Body of pancreas (tissue), 4 donors: ENCODE measurements around the gene RAD51B. TPM values are rescaled to one million over a fixed set of nuclear protein-coding genes. Genes with fewer than 3 reads are reported as not detected.

Experiments used
- ATAC-seq: fragments of 150-250 bp; one replicate; pipeline ENCODE4 v1.9.1; 2016
- DNase-seq, 4 donors: peaks; one replicate each; pipeline ENCODE4 v3.0.0-alpha.2; 2019
- H3K27ac ChIP-seq, 4 donors: fragments of 200-600 bp; sonication (generic); 1 replicate in 3 of 4; 2 replicates in 1 of 4; pipeline versions ENCODE4 v1.5.1 to v1.6.1; 2016 to 2019; ENCODE audit warnings: mild to moderate bottlenecking in 1 of 4, mixed read lengths in 1 of 4, moderate library complexity in 1 of 4
- H3K27me3 ChIP-seq, 2 donors: fragments of 200-600 bp; sonication (generic); one replicate each; pipeline ENCODE4 v1.6.0; 2016; ENCODE audit warnings: mild to moderate bottlenecking in 1 of 2
- H3K36me3 ChIP-seq, 2 donors: fragments of 200-600 bp; sonication (generic); replicated peaks in 1 of 2; 2 replicates each; pipeline ENCODE4 v1.5.1; 2016; ENCODE audit warnings: low read depth in 2 of 2; ENCODE audit not compliant: insufficient read depth in 1 of 2
- H3K4me1 ChIP-seq: fragments of 200-600 bp; sonication (generic); one replicate; pipeline ENCODE4 v1.6.0; 2016
- H3K4me3 ChIP-seq, 2 donors: fragments of 200-600 bp; sonication (generic); 1 replicate in 1 of 2; 2 replicates in 1 of 2; pipeline ENCODE4 v1.5.1; 2016 to 2019
- H3K9me3 ChIP-seq, 3 donors: fragments of 200-600 bp; sonication (generic); 1 replicate in 2 of 3; 2 replicates in 1 of 3; pipeline ENCODE4 v1.5.1; 2016
- POLR2A ChIP-seq, 3 donors: fragments of 450-650 bp; IDR thresholded peaks; one replicate each; pipeline ENCODE4 v1.6.1; 2016; ENCODE audit warnings: antibody characterized with exemption in 3 of 3, mild to moderate bottlenecking in 2 of 3
- WGBS, 2 donors: methylation state at CpG; one replicate each; pipeline ENCODE4 v1.1.5; 2017; 5-methylcytosine and 5-hydroxymethylcytosine counted together
- intact Hi-C: fragments of 100-400 bp; cut with DNase I; formaldehyde crosslinking; loops from one replicate; pipeline ENCODE4 v1.15.1; 2023
- total RNA-seq, 2 donors: library from RNA; depleted of rRNA; stranded (reverse); fragments of >200 nt; gene quantifications; one replicate each; pipeline ENCODE4 v1.1.0, GENCODE V29; 2016
- TF ChIP-seq, protein P1 (sequence below), 7 experiments: fragments of 450-650 bp in 4 of 7; fragments of 200-600 bp in 3 of 7; sonication (generic) in 3 of 7; IDR thresholded peaks; one replicate each; pipeline ENCODE4 v1.5.1; 2016 to 2019; ENCODE audit warnings: antibody characterized with exemption in 7 of 7

RAD51B gene
- total RNA-seq, 2 donors from 2014 or later = 12.2 to 29.6 TPM

- Histone ChIP-seq H3K4me3 (no peak overlapping the region), H3K9me3 (no peaks in the 10 kb centered on the region), H3K36me3 (no peaks in the 10 kb centered on the region), H3K4me1 (peaks cover 59% of the 10 kb centered on the region), H3K27me3 (no peaks in the 10 kb centered on the region), H3K27ac (peak overlapping the region in 1 of 4 donors; percentile 29)
- DNase-seq (peak in 1 of 4 donors; percentile 74), ATAC-seq (no peak)
- intact Hi-C loops = no loop called here
- 53 to 68% methylated on average over 4 of the region's 4 CpGs for whole genome bisulfite sequencing, 2 donors
- TF ChIP-seq POLR2A (IDR thresholded peaks at IDR 0.05) = no peak
- TF ChIP-seq, protein P1, sequence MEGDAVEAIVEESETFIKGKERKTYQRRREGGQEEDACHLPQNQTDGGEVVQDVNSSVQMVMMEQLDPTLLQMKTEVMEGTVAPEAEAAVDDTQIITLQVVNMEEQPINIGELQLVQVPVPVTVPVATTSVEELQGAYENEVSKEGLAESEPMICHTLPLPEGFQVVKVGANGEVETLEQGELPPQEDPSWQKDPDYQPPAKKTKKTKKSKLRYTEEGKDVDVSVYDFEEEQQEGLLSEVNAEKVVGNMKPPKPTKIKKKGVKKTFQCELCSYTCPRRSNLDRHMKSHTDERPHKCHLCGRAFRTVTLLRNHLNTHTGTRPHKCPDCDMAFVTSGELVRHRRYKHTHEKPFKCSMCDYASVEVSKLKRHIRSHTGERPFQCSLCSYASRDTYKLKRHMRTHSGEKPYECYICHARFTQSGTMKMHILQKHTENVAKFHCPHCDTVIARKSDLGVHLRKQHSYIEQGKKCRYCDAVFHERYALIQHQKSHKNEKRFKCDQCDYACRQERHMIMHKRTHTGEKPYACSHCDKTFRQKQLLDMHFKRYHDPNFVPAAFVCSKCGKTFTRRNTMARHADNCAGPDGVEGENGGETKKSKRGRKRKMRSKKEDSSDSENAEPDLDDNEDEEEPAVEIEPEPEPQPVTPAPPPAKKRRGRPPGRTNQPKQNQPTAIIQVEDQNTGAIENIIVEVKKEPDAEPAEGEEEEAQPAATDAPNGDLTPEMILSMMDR (IDR thresholded peaks at IDR 0.05) = no peak
Measured at GRCh38 chr14:68757618-68758081, 938.1 kb downstream of the RAD51B start.

- H3K4me1 ChIP-seq = peaks cover 66% of the 10 kb centered on the region
- no peaks in the 10 kb centered on the region for H3K27me3 ChIP-seq
- no peak overlapping the region for H3K4me3 ChIP-seq
- intact Hi-C loops = no loop called here
- DNase-seq (peak in 1 of 4 donors; percentile 42), ATAC-seq (no peak)
- H3K27ac ChIP-seq = peak overlapping the region in 1 of 4 donors; percentile 5
- H3K9me3 ChIP-seq = no peaks in the 10 kb centered on the region
- H3K36me3 ChIP-seq = no peaks in the 10 kb centered on the region
- 42% methylated on average over 3 of the region's 3 CpGs; no CpG with 5 or more reads in 1 of the 2 donors for WGBS, 2 donors
- TF ChIP-seq POLR2A (IDR thresholded peaks at IDR 0.05) = no peak
- TF ChIP-seq, protein P1 (IDR thresholded peaks at IDR 0.05) = no peak
Measured at GRCh38 chr14:68758301-68758700, 938.7 kb downstream of the RAD51B start.

DNA sequence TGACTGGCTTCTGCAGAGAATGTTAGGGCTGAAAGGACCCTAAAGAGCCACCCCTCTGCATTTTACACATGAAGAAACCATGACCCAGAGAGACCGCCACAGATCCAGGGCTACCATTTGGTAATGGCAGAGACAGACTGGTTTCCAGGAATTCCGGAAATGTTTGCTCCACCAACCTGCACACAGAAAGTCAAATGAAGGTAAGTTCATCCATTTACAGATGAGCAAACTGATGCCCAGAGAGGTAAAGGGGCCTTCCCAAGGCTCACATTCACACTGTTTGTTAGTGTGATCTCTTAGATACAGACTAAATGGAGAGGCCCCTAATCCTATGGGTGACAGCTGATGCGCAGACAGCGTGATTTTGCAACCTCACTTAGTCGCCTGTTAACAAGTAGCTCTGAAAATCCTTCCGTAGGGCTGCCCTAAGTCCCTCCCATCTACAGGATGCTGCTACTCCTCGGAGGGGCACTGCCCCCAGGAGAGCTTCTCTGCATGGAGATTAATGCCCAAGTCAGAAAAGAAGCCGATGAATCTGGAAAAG is 939.5 kb downstream of the RAD51B start:
- ATAC-seq (no peak), DNase-seq (no peak)
- TF ChIP-seq POLR2A (IDR thresholded peaks at IDR 0.05) = no peak
- TF ChIP-seq, protein P1 (IDR thresholded peaks at IDR 0.05) = no peak
- no peaks in the 10 kb centered on the region for H3K9me3 ChIP-seq
- peak overlapping the region in 1 of 4 donors; percentile 5 for H3K27ac ChIP-seq
- peaks cover 72% of the 10 kb centered on the region for H3K4me1 ChIP-seq
- 85 to 90% methylated on average over 8 of the region's 8 CpGs for WGBS, 2 donors
- intact Hi-C loops = no loop called here
- H3K4me3 ChIP-seq = no peak overlapping the region
- H3K27me3 ChIP-seq = no peaks in the 10 kb centered on the region
- H3K36me3 ChIP-seq = no peaks in the 10 kb centered on the region

DNA sequence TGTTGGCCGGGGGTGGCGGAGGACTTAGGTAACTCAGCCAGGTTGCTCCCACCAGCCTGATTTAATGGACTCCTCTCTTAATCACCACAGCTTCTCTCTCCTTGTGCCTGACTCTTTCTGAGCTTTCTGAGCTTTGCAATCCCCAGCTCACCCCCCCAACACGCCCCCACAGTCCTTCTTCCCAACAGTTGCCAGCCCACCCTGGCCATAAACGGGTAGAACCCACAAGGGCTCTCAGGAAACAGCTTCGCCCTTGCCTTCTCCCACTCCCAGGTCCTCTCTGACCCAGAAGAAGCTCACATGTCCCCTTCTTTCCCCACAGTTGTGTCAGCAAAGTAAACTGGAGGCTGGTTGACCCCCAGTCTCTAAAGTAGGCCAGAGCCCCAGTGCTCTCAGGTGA is 940.4 kb downstream of the RAD51B start:
- Histone ChIP-seq H3K9me3 (no peaks in the 10 kb centered on the region), H3K36me3 (no peaks in the 10 kb centered on the region), H3K4me3 (no peak overlapping the region), H3K4me1 (peaks cover 72% of the 10 kb centered on the region), H3K27ac (peak overlapping the region in 2 of 4 donors; percentile 18 to 36), H3K27me3 (no peaks in the 10 kb centered on the region)
- 68 to 87% methylated on average over 5 of the region's 5 CpGs for WGBS, 2 donors
- TF ChIP-seq, protein P1 (IDR thresholded peaks at IDR 0.05) = no peak
- no peak for TF ChIP-seq POLR2A (IDR thresholded peaks at IDR 0.05)
- ATAC-seq (no peak), DNase-seq (no peak)
- intact Hi-C loops = no loop called here

- intact Hi-C loops = no loop called here
- Histone ChIP-seq H3K27me3 (no peaks in the 10 kb centered on the region), H3K4me3 (no peak overlapping the region), H3K27ac (peak overlapping the region in 1 of 4 donors; percentile 7), H3K9me3 (no peaks in the 10 kb centered on the region), H3K36me3 (no peaks in the 10 kb centered on the region), H3K4me1 (peaks cover 66% of the 10 kb centered on the region)
- ATAC-seq (no peak), DNase-seq (no peak)
- TF ChIP-seq, protein P1 (IDR thresholded peaks at IDR 0.05) = no peak
- no peak for TF ChIP-seq POLR2A (IDR thresholded peaks at IDR 0.05)
- whole genome bisulfite sequencing, 2 donors = 60 to 65% methylated on average over 2 of the region's 2 CpGs
Measured at GRCh38 chr14:68760761-68761160, 941.2 kb downstream of the RAD51B start.
